C1 segment of cervical spinal cord (tissue), 14 donors: ENCODE results near the gene PALLD.

Experiments
- DNase-seq, 14 donors: peaks; one replicate each; lab custom pipeline; 2025; lab: John Stamatoyannopoulos, UW

PALLD gene

GRCh38 chr4:168558599-168558998 is 61.7 kb downstream of the PALLD start:
- DNase-seq, result no peak

- DNase-seq, result no peak
These were observed 63.6 kb downstream of the PALLD start for GRCh38 chr4:168560184-168561180.

GRCh38 chr4:168562041-168562571 is 65.3 kb downstream of the PALLD start:
- no peak for DNase-seq

- no peak for DNase-seq
These were observed 67.2 kb downstream of the PALLD start for GRCh38 chr4:168564023-168564422.

GRCh38 chr4:168565130-168565529 is 68.3 kb downstream of the PALLD start:
- no peak for DNase-seq

- DNase-seq, result no peak
These were observed 69.9 kb downstream of the PALLD start for GRCh38 chr4:168566726-168567125.

GRCh38 chr4:168569066-168569930 is 72.4 kb downstream of the PALLD start:
- DNase-seq, result no peak

GRCh38 chr4:168569931-168570276 is 73.1 kb downstream of the PALLD start:
- DNase-seq, result no peak

- no peak for DNase-seq
These were observed 73.6 kb downstream of the PALLD start for GRCh38 chr4:168570466-168570865.

- no peak for DNase-seq
These were observed 75.2 kb downstream of the PALLD start for GRCh38 chr4:168572002-168572401.

GRCh38 chr4:168573870-168574269 is 77.0 kb downstream of the PALLD start:
- no peak for DNase-seq

- DNase-seq, result no peak
These were observed 77.9 kb downstream of the PALLD start for GRCh38 chr4:168574581-168575295.

GRCh38 chr4:168575473-168575872 is 78.6 kb downstream of the PALLD start:
- DNase-seq, result no peak

GRCh38 chr4:168577624-168578023 is 80.8 kb downstream of the PALLD start:
- DNase-seq, result no peak

- no peak for DNase-seq
These were observed 83.4 kb downstream of the PALLD start for GRCh38 chr4:168580228-168580627.

- no peak for DNase-seq
These were observed 87.5 kb downstream of the PALLD start for GRCh38 chr4:168584321-168584771.

- DNase-seq, result peak in 7 of 14 donors; percentile 3 to 37 (median 14)
These were observed 88.6 kb downstream of the PALLD start for GRCh38 chr4:168585168-168586091.

- DNase-seq, result no peak
These were observed 90.1 kb downstream of the PALLD start for GRCh38 chr4:168586926-168587325.

GRCh38 chr4:168587411-168588125 is 90.7 kb downstream of the PALLD start:
- DNase-seq, result peak in 2 of 14 donors; percentile 8 to 22
